HepG2 (cell line): Measurements from ENCODE around the gene CCDC18.

ENCODE experiments used
- HCFC1 ChIP-seq: fragments of 150-350 bp; IDR thresholded peaks from 2 replicates; pipeline ENCODE4 v1.6.1; 2014; ENCODE audit warnings: low read depth, low read length
- KAT2B ChIP-seq: fragments of 150-350 bp; IDR thresholded peaks from 2 replicates; pipeline ENCODE4 v1.6.1; 2014; ENCODE audit warnings: low read depth, low read length, borderline replicate concordance
- MBNL3 ChIP-seq: fragments of 250-450 bp; sonication (Bioruptor Pico); conservative IDR thresholded peaks from 2 replicates; pipeline ENCODE4 v1.8.0; 2022; ENCODE audit warnings: mild to moderate bottlenecking, inconsistent platforms
- REPIN1 ChIP-seq: sonication (generic); formaldehyde crosslinking; IDR thresholded peaks from 2 replicates; pipeline ENCODE4 v1.8.0; 2022; ENCODE audit warnings: missing genetic modification reagents, low read depth, mild to moderate bottlenecking, borderline replicate concordance
- SRF ChIP-seq: IDR thresholded peaks from 2 replicates; pipeline ENCODE4 v1.6.1; 2011; ENCODE audit warnings: mild to moderate bottlenecking, low read depth, low read length, moderate library complexity
- ZBTB7A ChIP-seq: sonication (generic); formaldehyde crosslinking; IDR thresholded peaks from 2 replicates; pipeline ENCODE4 v1.8.0; 2022; ENCODE audit warnings: mild to moderate bottlenecking, missing genetic modification reagents
- ZNF10 ChIP-seq: sonication (generic); formaldehyde crosslinking; IDR thresholded peaks from 2 replicates; pipeline ENCODE4 v1.4.0; 2020; ENCODE audit warnings: mild to moderate bottlenecking, low read depth, missing genetic modification reagents, borderline replicate concordance
- ZNF530 ChIP-seq: sonication (generic); formaldehyde crosslinking; IDR thresholded peaks from 2 replicates; pipeline ENCODE4 v1.5.0; 2020; ENCODE audit warnings: low read depth, mild to moderate bottlenecking, missing genetic modification reagents
- TF ChIP-seq, protein P1 (sequence below): fragments of 450-650 bp; IDR thresholded peaks from 2 replicates; pipeline ENCODE4 v1.6.1; 2017; ENCODE audit warnings: mild to moderate bottlenecking
- TF ChIP-seq, protein P2 (sequence below): IDR thresholded peaks from 2 replicates; pipeline ENCODE4 v1.6.1; 2016; ENCODE audit warnings: missing compliant biosample characterization, missing genetic modification reagents, borderline replicate concordance

DNA sequence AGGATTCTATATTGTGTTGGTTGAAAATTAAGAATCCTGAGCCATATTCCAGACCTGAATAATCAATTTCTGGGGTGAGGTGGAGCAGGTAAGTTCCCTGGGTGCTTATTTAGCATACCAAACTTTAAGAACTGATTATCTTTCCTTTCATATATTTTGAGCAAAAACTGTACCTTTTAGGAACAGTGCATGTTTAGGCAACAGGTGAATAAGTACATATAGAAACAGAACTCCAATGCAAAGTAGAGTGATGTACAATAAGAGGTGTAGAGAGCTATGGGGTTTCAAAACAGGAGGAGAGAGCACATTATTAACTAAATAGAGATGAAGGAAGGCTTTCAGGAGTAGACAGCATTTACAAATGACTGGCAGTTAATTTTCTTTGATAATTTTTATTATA is 29.1 kb upstream of the CCDC18 start:
- TF ChIP-seq ZNF10 (CRISPR knock-in tag) (no peak), REPIN1 (no peak), SRF (no peak), KAT2B (no peak), MBNL3 (CRISPR knock-in tag) (no peak), ZNF530 (CRISPR knock-in tag) (no peak), ZBTB7A (CRISPR knock-in tag) (no peak), HCFC1 (no peak)
- TF ChIP-seq, protein P1, sequence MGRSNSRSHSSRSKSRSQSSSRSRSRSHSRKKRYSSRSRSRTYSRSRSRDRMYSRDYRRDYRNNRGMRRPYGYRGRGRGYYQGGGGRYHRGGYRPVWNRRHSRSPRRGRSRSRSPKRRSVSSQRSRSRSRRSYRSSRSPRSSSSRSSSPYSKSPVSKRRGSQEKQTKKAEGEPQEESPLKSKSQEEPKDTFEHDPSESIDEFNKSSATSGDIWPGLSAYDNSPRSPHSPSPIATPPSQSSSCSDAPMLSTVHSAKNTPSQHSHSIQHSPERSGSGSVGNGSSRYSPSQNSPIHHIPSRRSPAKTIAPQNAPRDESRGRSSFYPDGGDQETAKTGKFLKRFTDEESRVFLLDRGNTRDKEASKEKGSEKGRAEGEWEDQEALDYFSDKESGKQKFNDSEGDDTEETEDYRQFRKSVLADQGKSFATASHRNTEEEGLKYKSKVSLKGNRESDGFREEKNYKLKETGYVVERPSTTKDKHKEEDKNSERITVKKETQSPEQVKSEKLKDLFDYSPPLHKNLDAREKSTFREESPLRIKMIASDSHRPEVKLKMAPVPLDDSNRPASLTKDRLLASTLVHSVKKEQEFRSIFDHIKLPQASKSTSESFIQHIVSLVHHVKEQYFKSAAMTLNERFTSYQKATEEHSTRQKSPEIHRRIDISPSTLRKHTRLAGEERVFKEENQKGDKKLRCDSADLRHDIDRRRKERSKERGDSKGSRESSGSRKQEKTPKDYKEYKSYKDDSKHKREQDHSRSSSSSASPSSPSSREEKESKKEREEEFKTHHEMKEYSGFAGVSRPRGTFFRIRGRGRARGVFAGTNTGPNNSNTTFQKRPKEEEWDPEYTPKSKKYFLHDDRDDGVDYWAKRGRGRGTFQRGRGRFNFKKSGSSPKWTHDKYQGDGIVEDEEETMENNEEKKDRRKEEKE: no peak
- TF ChIP-seq, protein P2, sequence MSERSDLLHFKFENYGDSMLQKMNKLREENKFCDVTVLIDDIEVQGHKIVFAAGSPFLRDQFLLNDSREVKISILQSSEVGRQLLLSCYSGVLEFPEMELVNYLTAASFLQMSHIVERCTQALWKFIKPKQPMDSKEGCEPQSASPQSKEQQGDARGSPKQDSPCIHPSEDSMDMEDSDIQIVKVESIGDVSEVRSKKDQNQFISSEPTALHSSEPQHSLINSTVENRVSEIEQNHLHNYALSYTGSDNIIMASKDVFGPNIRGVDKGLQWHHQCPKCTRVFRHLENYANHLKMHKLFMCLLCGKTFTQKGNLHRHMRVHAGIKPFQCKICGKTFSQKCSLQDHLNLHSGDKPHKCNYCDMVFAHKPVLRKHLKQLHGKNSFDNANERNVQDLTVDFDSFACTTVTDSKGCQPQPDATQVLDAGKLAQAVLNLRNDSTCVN (CRISPR knock-in tag): no peak
